Testis (tissue), 3 donors: Measurements from ENCODE around the gene DCTN3. TPM values are rescaled to one million over a fixed set of nuclear protein-coding genes. Genes with fewer than 3 reads are reported as not detected.
A peak's percentile ranks its signal among the peaks of the same experiment; 100 is the strongest.

Experiments
- DNase-seq: peaks from one replicate; pipeline ENCODE4 v3.0.0-alpha.2; 2019
- H3K27ac ChIP-seq, 2 donors: fragments of 200-600 bp; sonication (generic); one replicate each; pipeline ENCODE4 v1.5.1; 2019
- H3K27me3 ChIP-seq: fragments of 200-600 bp; sonication (generic); one replicate; pipeline ENCODE4 v1.5.1; 2019
- H3K36me3 ChIP-seq: fragments of 200-600 bp; sonication (generic); one replicate; pipeline ENCODE4 v1.5.1; 2017; ENCODE audit warnings: low read depth; ENCODE audit errors: missing control alignments
- H3K4me1 ChIP-seq: fragments of 200-600 bp; sonication (generic); one replicate; pipeline ENCODE4 v1.5.1; 2019
- H3K4me3 ChIP-seq, 2 donors: fragments of 200-600 bp; sonication (generic); one replicate each; pipeline ENCODE4 v1.5.1; 2017 to 2019
- H3K9me3 ChIP-seq: fragments of 200-600 bp; sonication (generic); one replicate; pipeline ENCODE4 v1.5.1; 2017
- POLR2A ChIP-seq: fragments of 450-650 bp; IDR thresholded peaks from one replicate; pipeline ENCODE4 v1.6.1; 2017; ENCODE audit warnings: antibody characterized with exemption, mild to moderate bottlenecking, moderate library complexity
- WGBS, 2 donors: methylation state at CpG; one replicate each; pipeline ENCODE4 v1.1.5; 2018; 5-methylcytosine and 5-hydroxymethylcytosine counted together
- intact Hi-C: fragments of 100-400 bp; cut with DNase I; formaldehyde crosslinking; loops from one replicate; pipeline ENCODE4 v1.15.1; 2023; ENCODE audit warnings: low total_unique reads
- polyA plus RNA-seq: library from polyadenylated mRNA; stranded (reverse); fragments of 350-450 nt; fragmentation: Illumina TruSeq; extraction: RNeasy Lipid Tissue Mini Kit (QIAGEN cat#74804); gene quantifications from one replicate; pipeline ENCODE4 v1.2.3, GENCODE V29; 2014; ENCODE audit warnings: low read depth, low replicate concordance; ENCODE audit not compliant: insufficient read depth
- total RNA-seq, 2 donors: library from RNA; depleted of rRNA; stranded (reverse); fragments of >200 nt; gene quantifications; one replicate each; pipeline ENCODE4 v1.2.3, GENCODE V29; 2016
- TF ChIP-seq, protein P1 (sequence below), 3 experiments: fragments of 450-650 bp in 2 of 3; fragments of 200-600 bp in 1 of 3; sonication (generic) in 1 of 3; IDR thresholded peaks; one replicate each; pipeline ENCODE4 v1.5.1; 2016 to 2019; ENCODE audit warnings: antibody characterized with exemption in 3 of 3, mild to moderate bottlenecking in 2 of 3, moderate library complexity in 1 of 3

DCTN3 gene
- total and polyA plus RNA-seq, 3 donors from 2014 or later, result 55.1 to 82.9 (median 78.5) TPM

DNA sequence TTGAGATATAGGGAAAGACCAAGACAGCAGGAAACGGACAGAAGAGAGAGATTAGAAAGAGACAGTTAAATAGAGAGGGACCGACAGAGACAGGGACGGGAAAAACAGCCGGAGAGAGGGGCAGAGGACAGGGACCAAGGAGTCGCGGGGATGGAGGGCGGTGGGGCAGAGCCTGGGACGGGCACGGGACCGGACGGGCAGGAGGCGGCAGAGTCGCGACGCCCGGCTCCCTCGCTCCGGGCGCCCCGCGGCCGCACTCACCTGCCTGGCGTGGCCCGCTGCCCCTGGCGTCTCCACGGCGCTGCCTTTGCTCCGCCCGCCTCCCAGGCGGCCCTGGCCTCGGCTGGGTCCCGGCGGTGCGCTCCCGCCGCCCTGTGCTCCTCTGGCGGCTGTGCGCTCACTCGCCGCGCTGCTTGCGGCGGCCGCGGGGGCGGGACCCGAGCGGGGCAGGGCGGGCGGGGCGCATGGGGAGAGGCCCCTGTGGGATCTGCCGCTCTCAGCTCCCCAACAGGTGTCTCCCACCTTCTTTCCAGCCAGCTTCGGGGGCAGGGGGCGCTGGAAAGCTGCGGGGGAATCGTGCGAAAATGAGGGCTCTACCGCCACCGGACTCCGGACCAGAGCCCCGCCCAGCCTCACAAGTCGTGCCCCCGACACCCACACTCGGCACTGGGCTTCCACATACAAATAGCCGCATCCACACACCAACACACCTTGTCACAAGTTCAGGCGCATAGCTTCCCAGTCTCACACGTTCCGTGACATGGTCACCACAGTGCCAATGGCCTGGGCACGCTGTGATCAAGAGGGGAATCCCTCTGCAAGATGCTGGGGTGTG, 8.6 kb upstream of the DCTN3 start, which contains the start of gene ARID3C:
ARID3C (minus strand) TSS at position 411 of the 835 bp plus-strand sequence. CDS start 1,052 bp downstream, outside the sequence.
- peaks cover 13% of the 10 kb centered on the region for H3K4me1 ChIP-seq
- WGBS, 2 donors, result 0 to 2% methylated on average over 16 to 46 of the region's 69 CpGs
- TF ChIP-seq, protein P1, sequence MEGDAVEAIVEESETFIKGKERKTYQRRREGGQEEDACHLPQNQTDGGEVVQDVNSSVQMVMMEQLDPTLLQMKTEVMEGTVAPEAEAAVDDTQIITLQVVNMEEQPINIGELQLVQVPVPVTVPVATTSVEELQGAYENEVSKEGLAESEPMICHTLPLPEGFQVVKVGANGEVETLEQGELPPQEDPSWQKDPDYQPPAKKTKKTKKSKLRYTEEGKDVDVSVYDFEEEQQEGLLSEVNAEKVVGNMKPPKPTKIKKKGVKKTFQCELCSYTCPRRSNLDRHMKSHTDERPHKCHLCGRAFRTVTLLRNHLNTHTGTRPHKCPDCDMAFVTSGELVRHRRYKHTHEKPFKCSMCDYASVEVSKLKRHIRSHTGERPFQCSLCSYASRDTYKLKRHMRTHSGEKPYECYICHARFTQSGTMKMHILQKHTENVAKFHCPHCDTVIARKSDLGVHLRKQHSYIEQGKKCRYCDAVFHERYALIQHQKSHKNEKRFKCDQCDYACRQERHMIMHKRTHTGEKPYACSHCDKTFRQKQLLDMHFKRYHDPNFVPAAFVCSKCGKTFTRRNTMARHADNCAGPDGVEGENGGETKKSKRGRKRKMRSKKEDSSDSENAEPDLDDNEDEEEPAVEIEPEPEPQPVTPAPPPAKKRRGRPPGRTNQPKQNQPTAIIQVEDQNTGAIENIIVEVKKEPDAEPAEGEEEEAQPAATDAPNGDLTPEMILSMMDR (IDR thresholded peaks at IDR 0.05), result no peak
- TF ChIP-seq POLR2A, result no peak
- H3K4me3 ChIP-seq, result peak within 1 kb of the TSS; percentile 31 to 40
- no peak within 1 kb of the TSS for H3K27ac ChIP-seq
- intact Hi-C loops, result no loop called here
- H3K27me3 ChIP-seq, result no peaks in the 10 kb centered on the region
- H3K9me3 ChIP-seq, result no peaks in the 10 kb centered on the region
- peak; percentile 21 for DNase-seq
- H3K36me3 ChIP-seq, result no peaks in the 10 kb centered on the region

DNA sequence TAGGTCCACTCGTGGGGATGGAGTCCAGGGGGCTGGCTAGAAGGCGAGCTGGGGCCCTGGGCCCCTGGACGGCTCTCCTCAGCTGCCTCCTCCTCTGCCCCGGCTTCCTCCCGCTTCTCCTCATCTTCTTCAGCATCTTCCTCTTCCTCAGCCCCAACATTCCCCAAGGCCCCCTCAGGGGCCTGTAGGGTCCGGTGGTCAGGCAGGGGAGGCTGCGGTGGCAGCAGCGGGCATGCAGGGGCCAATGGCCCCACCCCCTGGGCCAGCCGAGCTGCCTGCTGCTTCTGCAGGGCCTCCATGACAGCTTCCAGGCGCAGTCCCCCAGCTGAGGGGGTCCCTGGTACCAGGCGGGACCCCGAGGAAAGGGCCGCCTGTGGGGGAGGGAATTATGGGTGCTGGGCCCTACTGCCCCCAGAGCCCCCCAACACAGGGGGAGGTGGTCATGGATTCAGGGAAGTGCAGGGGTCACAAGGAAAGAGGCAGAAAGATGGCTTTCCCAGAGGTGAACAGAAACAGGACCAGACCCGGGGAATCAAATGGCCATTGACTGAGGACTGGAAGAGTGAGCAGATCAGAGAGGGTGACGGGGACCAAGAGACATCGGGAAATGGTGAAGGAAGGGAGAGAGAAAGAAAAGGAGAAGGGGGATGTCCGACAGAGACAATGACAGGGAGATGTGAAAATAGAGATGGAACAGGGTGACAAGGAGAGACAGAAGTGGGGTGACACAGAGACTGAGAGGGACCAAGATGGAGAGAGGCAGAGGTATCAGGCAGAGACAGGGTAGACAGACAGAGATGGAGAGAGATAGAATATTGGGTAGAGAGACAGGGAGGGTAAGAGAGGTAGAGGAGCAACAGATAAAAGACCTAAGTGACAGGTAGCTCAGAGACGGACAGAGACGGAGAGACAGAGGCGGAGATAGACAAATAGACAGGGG, 7.7 kb upstream of the DCTN3 start:
- Histone ChIP-seq H3K27ac (no peak overlapping the region), H3K27me3 (no peaks in the 10 kb centered on the region), H3K4me3 (peak overlapping the region; percentile 31 to 40), H3K4me1 (peaks cover 22% of the 10 kb centered on the region), H3K9me3 (no peaks in the 10 kb centered on the region), H3K36me3 (no peaks in the 10 kb centered on the region)
- DNase-seq, result no peak
- TF ChIP-seq, protein P1 (IDR thresholded peaks at IDR 0.05), result no peak
- TF ChIP-seq POLR2A, result no peak
- intact Hi-C loops, result no loop called here
- WGBS, 2 donors, result 39 to 44% methylated on average over 20 of the region's 20 CpGs

DNA sequence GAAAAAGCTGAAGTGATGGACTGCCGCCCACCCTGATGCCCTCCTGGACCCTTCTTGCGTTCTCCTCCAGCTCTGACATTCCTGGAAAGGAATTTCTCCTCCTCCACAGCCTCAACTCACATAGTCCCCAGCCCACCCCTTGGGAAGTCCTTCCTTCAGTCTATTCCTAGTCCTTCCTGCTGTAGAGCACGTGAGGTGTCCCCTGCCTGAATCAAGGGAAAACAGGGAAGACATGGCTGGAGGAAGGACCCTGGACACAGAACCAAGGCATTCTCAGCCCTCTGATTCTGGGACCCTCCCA, 4.8 kb upstream of the DCTN3 start:
- no peak overlapping the region for H3K4me3 ChIP-seq
- peaks cover 22% of the 10 kb centered on the region for H3K4me1 ChIP-seq
- H3K27ac ChIP-seq, result no peak overlapping the region
- WGBS, 2 donors, result 64 to 71% methylated on average over 3 of the region's 3 CpGs
- TF ChIP-seq, protein P1 (IDR thresholded peaks at IDR 0.05), result no peak
- no peak for TF ChIP-seq POLR2A
- no peak for DNase-seq
- H3K9me3 ChIP-seq, result no peaks in the 10 kb centered on the region
- intact Hi-C loops, result no loop called here
- no peaks in the 10 kb centered on the region for H3K36me3 ChIP-seq
- H3K27me3 ChIP-seq, result no peaks in the 10 kb centered on the region

DNA sequence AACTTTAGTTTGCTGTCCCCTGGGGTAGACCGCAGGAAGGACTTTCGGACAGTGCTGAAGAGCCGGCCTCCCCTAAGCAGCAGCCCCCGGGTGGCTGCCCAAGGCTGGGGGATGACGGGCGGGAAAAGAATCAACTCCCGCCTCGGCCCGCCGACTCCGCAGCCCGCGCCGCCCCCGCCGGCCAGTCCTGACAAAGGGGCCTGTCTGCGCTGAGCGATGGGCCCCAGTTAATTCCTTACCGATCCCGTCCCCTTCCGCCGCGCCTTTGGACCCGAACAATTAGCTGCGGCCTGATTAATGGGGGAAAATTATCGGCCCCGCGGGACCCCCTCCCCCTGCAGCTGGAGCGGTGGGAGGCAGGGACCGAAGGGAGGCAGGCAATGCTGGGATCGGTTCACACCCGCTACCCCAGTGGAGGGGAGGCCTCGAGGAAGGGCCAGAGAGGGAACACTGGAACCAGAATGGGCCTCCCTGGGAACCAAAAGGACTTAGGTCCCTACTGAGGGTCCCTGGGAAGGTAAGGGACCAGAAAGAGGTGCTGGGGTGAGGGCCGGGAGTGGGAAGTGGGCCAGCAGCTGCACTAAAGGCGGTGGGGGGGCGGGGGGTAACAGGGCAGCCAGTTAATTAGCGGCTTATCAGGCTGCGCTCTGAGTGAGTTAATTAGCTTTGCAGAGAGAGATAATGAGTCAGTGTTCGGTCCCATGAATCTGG, 4.3 kb upstream of the DCTN3 start:
- WGBS, 2 donors, result 10 to 14% methylated on average over 27 to 39 of the region's 39 CpGs
- no peak overlapping the region for H3K27ac ChIP-seq
- intact Hi-C loops, result no loop called here

More for the DNA sequence above, 4.3 kb upstream of the DCTN3 start:
- Histone ChIP-seq H3K9me3 (no peaks in the 10 kb centered on the region), H3K4me3 (no peak overlapping the region), H3K4me1 (peaks cover 22% of the 10 kb centered on the region), H3K27me3 (no peaks in the 10 kb centered on the region), H3K36me3 (no peaks in the 10 kb centered on the region)
- DNase-seq, result no peak
- TF ChIP-seq POLR2A, result no peak
- TF ChIP-seq, protein P1 (IDR thresholded peaks at IDR 0.05), result no peak
